ENCODE data around the gene THAP7.

GRCh38 chr22:20983081-20983771, 18.7 kb downstream of the THAP7 start:
- TF ChIP-seq CTCF (IDR thresholded peaks at IDR 0.05) (no peak), POLR2A (IDR thresholded peaks at IDR 0.05) (no peak)
